ENCODE data around the gene ZDHHC18. TPM values are rescaled to one million over a fixed set of nuclear protein-coding genes. Genes with fewer than 3 reads are reported as not detected.

Gene ZDHHC18
- total and polyA plus RNA-seq, 7 donors = 7.5 to 19.4 (median 12.3) TPM

DNA sequence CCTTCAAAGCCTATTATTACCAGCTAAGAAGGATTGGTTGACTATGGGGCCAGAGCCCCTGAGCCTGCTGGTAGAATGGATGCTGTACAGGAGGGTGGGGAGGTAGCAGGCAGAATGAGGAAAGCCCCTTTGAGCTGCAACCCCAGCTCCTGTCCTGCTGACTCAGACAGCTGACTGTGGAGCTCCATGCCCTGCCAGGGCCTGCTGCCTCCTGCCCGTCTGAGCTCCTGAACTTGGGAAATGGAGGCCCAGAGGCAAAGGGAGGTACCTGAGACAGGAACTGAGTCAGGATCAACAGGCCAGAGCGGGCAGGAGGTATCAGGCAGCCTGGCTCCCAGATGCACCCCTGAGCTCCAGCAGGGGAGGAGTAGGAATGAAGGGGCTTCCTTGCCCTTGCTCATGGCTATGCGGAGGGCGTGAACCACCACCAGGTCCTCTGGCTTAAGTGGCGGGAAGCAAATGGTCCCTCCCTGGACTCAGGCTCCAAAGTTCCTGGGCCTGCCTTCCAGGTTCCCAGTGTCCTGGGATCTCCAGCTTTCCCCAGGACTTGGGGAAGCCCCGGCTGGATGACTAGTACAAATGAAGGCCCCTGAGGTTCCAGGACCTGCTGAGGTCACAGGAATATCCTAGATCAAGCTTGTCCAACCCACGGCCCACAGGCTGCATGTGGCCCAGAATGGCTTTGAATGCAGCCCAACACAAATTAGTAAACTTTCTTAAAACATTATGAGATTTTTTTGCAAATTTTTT lies 32.6 kb downstream of the ZDHHC18 start:
- no peak for TF ChIP-seq POLR2A (IDR thresholded peaks at IDR 0.05)
- no peak for TF ChIP-seq EP300 (IDR thresholded peaks at IDR 0.05)
- TF ChIP-seq, protein P1, sequence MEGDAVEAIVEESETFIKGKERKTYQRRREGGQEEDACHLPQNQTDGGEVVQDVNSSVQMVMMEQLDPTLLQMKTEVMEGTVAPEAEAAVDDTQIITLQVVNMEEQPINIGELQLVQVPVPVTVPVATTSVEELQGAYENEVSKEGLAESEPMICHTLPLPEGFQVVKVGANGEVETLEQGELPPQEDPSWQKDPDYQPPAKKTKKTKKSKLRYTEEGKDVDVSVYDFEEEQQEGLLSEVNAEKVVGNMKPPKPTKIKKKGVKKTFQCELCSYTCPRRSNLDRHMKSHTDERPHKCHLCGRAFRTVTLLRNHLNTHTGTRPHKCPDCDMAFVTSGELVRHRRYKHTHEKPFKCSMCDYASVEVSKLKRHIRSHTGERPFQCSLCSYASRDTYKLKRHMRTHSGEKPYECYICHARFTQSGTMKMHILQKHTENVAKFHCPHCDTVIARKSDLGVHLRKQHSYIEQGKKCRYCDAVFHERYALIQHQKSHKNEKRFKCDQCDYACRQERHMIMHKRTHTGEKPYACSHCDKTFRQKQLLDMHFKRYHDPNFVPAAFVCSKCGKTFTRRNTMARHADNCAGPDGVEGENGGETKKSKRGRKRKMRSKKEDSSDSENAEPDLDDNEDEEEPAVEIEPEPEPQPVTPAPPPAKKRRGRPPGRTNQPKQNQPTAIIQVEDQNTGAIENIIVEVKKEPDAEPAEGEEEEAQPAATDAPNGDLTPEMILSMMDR (IDR thresholded peaks at IDR 0.05) = no peak
- TF ChIP-seq POLR2AphosphoS5 (IDR thresholded peaks at IDR 0.05) = no peak
- H3K27me3 ChIP-seq = no peaks in the 10 kb centered on the region
- H3K9me3 ChIP-seq = no peaks in the 10 kb centered on the region
- peaks cover 0 to 15% (median 12%) of the 10 kb centered on the region in 4 donors for H3K4me1 ChIP-seq
- H3K4me3 ChIP-seq = no peak overlapping the region
- WGBS, 2 donors = 94% methylated on average over 7 of the region's 7 CpGs
- intact Hi-C loops (cut with DNase I) = no loop called here
- H3K36me3 ChIP-seq = peaks cover under 1 to 22% (median 12%) of the 10 kb centered on the region in 4 donors
- DNase-seq = no peak
- peak overlapping the region in 2 of 4 donors; percentile 18 to 59 for H3K27ac ChIP-seq

DNA sequence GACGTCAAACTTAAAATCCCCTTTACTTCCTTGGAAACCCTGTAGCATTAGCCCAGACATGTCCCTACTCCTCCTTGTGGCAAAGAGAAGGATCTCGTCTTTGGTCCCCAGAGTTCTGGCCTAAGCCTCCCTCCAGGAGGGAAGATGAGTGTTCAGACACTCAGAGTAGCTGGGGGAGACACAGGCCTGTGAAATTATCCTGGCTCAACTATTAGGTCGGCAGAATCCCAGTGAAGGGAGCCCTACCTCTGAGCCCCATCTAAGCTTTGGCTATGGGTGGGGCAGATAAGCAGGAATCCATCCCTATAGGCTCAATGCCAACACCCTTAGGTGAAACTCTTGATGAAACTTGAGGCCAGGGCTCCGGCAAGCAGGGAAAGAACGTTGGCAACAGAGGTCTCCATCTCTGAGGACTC lies 34.8 kb downstream of the ZDHHC18 start:
- H3K27ac ChIP-seq = no peak overlapping the region
- TF ChIP-seq POLR2A (IDR thresholded peaks at IDR 0.05) (no peak), EP300 (IDR thresholded peaks at IDR 0.05) (no peak)
- TF ChIP-seq, protein P1 (IDR thresholded peaks at IDR 0.05) = no peak
- no peak overlapping the region for H3K4me3 ChIP-seq
- no peak for DNase-seq
- H3K27me3 ChIP-seq = no peaks in the 10 kb centered on the region
- H3K4me1 ChIP-seq = peaks cover 0 to 29% (median 25%) of the 10 kb centered on the region in 4 donors
- no peaks in the 10 kb centered on the region for H3K9me3 ChIP-seq
- intact Hi-C loops (cut with DNase I) = loop anchor here (10.0 kb wide), 1 partner anchor 166 kb away; the partner anchor contains the start of gene ARID1A
- H3K36me3 ChIP-seq = peaks cover 0 to 3% (median 0%) of the 10 kb centered on the region in 4 donors
- 47 to 69% methylated on average over 5 of the region's 5 CpGs for WGBS, 2 donors

DNA sequence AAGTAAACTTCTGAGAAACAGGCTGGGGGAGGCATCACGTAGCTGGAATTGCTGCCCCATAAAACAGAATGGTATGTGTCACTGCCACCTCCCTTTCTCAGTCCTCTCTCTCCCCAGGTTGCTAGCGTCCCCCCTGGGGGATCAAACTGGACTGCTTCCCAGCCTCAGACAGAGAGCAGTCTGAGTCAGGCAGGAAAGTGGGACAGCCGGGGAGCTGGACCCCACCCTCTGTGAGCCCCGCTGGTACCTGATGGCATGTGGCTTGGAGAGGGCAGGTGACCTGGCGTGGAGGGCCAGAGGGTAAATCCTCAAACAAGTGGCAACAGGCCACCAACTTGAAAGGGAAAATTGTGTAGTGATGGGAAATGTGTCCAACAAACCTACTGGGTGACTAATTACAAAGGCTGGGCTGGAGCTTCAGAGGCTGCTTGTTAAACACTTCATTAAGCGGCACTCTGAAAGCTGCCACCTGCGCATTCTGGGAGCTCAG lies 35.4 kb downstream of the ZDHHC18 start:
- no peak for DNase-seq
- Histone ChIP-seq H3K9me3 (no peaks in the 10 kb centered on the region), H3K27me3 (no peaks in the 10 kb centered on the region), H3K36me3 (no peaks in the 10 kb centered on the region), H3K4me1 (peaks cover 0 to 29% (median 25%) of the 10 kb centered on the region in 4 donors), H3K27ac (no peak overlapping the region), H3K4me3 (no peak overlapping the region)
- WGBS, 2 donors = 71 to 82% methylated on average over 7 of the region's 7 CpGs
- intact Hi-C loops (cut with DNase I) = loop anchor here (10.0 kb wide), 1 partner anchor 167 kb away; the partner anchor contains the start of gene ARID1A
- TF ChIP-seq POLR2A (IDR thresholded peaks at IDR 0.05) (no peak), EP300 (IDR thresholded peaks at IDR 0.05) (no peak), POLR2AphosphoS5 (IDR thresholded peaks at IDR 0.05) (no peak)
- TF ChIP-seq, protein P1 (IDR thresholded peaks at IDR 0.05) = no peak

DNA sequence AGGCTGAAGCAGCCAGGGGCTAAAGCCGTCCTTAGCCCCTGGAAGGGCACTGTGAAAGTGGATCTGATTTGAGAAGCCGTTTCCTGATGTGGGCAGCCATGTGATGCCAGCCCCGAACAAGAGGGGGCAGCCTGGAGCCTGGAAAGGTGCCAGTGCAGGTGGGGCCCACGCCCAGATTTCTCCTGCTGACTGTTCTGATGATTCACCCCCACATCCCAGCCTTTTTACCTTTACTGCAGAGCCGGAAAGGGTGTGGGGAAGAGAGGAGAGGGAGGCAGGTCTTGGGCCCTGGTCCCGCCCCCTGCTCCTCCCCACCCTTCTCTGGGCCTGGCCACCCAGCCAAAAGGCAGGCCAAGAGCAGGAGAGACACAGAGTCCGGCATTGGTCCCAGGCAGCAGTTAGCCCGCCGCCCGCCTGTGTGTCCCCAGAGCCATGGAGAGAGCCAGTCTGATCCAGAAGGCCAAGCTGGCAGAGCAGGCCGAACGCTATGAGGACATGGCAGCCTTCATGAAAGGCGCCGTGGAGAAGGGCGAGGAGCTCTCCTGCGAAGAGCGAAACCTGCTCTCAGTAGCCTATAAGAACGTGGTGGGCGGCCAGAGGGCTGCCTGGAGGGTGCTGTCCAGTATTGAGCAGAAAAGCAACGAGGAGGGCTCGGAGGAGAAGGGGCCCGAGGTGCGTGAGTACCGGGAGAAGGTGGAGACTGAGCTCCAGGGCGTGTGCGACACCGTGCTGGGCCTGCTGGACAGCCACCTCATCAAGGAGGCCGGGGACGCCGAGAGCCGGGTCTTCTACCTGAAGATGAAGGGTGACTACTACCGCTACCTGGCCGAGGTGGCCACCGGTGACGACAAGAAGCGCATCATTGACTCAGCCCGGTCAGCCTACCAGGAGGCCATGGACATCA lies 36.5 kb downstream of the ZDHHC18 start, which contains the start of gene SFN:
SFN (plus strand) TSS at position 369 of the 904 bp plus-strand sequence; CDS start at position 433, 64 bp downstream.
- Histone ChIP-seq H3K27ac (peak within 1 kb of the TSS; percentile 89 to 98 (median 96)), H3K4me1 (peaks cover 0 to 28% (median 22%) of the 10 kb centered on the region in 4 donors), H3K9me3 (no peaks in the 10 kb centered on the region), H3K4me3 (peak within 1 kb of the TSS in 3 of 4 donors; percentile 52 to 64 (median 56)), H3K36me3 (no peaks in the 10 kb centered on the region), H3K27me3 (no peaks in the 10 kb centered on the region)
- no peak for DNase-seq
- intact Hi-C loops (cut with DNase I) = loop anchor here (10.0 kb wide), 1 partner anchor 168 kb away; the partner anchor contains the start of gene ARID1A
- WGBS, 2 donors = 21 to 71% methylated on average over 37 of the region's 37 CpGs
- TF ChIP-seq, protein P1 (IDR thresholded peaks at IDR 0.05) = peak in 1 of 4 experiments; percentile 42
- TF ChIP-seq EP300 (IDR thresholded peaks at IDR 0.05) (no peak), POLR2A (IDR thresholded peaks at IDR 0.05) (peak in 1 of 2 donors; percentile 90), POLR2AphosphoS5 (IDR thresholded peaks at IDR 0.05) (peak in 1 of 4 donors; percentile 59)
